ENCODE data around the gene PLEKHA5. TPM values are rescaled to one million over a fixed set of nuclear protein-coding genes. Genes with fewer than 3 reads are reported as not detected.
"Not testable (repeated sequence)": the region's sequence is repeated elsewhere in the genome, so short reads cannot be mapped to it uniquely, and the experiment has no call there.

PLEKHA5 gene
- total RNA-seq, 1 donor from 2014 or later: 2.6 TPM

DNA sequence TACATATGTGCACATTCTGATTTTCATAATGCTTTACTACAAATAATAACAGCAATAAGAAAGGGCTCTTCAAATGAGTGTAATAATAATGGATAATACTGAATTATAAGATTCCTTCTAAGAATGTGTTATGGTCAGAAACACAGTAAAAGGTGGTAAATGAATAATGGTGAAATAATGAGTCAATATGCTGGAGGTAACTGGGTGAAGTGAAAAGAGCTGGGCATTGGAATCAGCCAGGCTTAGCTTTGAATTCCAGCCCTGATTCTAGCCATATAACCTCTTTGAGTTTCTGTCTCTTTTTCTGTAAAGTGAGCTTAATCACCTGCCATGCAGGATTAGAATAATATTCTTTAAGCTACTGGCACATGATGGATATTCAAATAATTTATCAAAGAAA lies 39.1 kb downstream of the PLEKHA5 start:
- intact Hi-C loops (cut with micrococcal nuclease): no loop called here

DNA sequence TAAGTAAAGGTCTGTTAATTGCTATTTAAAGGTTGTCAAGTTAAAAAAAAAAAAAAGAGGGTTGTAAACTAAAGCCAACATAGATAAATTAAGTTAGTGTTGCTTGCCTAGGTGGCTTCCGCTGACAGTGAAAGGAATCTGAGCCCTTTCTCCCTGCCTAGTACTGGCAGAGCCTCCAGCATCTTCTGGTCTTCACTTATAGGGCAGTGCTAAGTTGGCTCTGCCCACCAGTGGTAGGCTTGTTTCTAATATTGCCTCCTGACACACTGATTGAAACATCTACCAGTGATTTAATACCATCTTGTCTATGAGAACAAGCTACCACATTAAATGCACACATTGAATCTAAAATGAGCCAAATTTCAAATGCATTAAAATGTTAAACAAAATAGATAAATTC lies 39.7 kb downstream of the PLEKHA5 start:
- intact Hi-C loops (cut with micrococcal nuclease): no loop called here

DNA sequence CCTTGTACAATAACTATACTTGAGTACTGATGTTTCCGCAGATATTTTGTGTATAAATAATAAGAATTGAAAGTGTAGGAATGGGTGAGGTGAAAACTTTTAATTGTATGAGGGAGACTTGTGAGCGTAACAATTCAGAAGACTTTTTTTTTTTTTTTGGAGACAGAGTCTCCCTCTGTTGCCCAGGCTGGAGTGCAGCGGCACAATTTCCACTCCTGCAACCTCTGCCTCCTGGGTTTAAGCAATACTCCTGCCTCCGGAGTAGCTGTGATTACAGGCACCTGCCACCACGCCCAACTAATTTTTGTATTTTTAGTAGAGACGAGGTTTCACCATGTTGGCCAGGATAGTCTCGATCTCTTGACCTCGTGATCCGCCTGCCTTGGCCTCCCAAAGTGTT lies 40.8 kb downstream of the PLEKHA5 start:
- intact Hi-C loops (cut with micrococcal nuclease): not testable (repeated sequence)

DNA sequence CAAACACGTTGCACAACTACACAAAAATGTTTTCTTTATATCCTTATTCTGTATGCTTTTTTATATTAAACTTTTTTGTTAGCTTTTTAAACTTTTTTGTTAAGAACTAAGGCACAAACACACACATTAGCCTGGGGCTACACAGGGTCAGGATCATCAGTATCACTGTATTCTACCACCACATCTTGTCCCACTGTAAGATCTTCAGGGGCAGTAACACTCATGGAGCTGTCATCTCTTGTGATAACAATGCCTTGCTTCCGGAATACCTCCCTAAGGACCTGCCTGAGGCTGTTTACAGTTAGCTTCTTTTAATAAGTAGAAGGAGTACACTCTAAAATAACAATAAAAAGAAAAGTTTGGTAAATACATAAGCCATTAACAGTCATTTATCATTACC lies 42.2 kb downstream of the PLEKHA5 start:
- intact Hi-C loops (cut with micrococcal nuclease): no loop called here

DNA sequence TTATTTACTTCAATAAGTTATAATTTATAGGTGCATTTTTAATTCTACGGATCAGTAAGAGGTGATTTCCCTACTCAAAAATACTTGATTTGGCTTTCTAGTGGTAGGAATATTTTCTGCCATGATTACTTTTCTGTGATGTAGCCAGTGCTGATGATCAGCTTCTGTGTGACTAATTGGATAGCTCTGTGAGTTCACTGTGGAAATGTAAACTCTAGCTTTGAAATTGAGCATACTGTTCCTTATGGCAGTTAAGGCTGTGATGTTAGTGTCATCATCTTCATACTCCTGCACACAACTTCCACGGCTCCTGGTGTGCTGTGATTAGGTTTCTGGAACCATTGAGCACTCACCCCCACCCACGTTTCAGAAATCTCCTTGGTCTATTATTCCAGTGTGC lies 48.2 kb downstream of the PLEKHA5 start:
- intact Hi-C loops (cut with micrococcal nuclease): no loop called here

DNA sequence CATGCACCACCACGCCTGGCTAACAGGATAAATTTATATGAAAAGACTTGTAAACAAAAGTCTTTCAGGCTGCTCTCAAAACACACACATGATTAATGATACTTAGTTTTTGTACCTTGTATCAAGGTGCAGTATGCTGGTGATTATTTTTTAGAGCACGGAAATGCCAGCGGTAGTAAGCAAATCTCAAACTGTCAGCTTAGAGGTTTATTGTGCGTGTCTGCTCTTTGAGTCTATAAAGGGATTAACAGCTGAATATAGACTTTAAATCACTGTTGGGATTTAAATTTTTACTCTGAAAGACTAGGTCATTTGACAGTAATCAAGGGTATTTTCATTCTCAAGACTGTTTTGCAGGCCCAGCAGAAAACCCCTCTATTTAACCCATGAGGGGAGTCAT lies 50.5 kb downstream of the PLEKHA5 start:
- intact Hi-C loops (cut with micrococcal nuclease): no loop called here

DNA sequence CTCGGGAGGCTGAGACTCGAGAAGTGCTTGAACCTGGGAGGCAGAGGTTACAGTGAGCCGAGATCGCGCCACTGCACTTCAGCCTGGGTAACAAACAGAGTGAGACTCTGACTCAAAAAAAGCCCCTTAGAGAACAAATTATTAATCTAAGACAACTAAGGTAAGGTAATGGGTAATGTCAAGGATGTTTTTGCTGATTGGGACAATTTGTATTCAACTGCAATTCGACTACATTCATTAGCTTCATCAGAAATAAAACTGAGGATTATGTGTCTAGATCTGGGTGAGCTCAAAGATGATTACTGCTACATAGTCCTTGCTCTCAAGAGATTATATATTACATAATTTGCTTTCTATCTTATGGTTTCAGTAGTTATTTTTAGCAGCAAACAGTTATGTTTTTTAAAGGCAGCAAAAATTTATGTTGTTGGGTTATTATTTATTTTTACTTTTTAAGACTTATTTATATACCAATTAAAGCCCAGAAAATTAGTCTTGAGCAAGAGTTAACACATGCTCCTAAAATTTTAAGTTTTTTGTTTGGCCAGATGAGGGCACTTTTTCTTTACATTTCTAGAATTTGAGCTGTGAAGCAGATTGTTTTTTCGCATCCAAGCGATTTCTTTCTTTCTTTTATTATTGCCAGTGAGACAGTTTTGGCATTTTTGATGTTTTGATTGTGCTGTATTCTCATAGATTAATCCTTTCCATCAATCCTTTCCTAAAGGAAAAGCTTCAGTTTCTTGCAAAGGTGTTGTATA lies 52.3 kb downstream of the PLEKHA5 start:
- intact Hi-C loops (cut with micrococcal nuclease): loop anchor here (1.0 kb wide), 1 partner anchor 106 kb away; no protein-coding TSS in a partner anchor

DNA sequence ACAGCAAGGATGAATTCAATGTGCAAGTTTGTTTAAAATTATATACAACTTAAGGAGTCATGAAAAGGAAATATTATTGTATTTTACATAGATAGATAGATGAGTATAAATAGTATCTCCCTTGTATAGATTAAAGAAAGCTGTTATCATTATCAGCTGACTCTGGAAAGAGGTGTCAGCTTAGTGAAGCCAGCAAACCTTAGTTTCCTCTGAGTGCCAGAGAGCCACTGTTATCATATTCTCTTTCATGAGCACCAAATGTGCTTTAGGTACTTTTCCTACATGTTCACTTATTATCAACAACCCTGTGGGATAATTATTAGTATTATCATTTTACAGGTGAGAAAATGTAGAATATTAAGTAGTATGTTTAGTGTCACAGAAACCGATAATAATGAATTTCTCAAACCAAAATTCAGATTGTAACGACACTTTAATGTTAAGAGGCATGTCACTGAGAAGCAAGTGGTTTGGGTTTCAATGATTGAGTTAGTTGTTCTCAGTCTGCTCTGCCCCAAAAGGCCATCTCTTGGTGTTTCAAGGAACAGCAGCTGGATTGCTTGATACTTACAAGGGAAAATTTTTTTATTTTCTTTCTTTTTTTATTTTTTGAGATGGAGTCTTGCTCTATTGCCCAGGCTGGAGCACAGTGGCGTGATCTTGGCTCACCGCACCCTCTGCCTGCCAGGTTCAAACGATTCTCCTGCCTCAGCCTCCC lies 53.7 kb downstream of the PLEKHA5 start:
- intact Hi-C loops (cut with micrococcal nuclease): no loop called here

DNA sequence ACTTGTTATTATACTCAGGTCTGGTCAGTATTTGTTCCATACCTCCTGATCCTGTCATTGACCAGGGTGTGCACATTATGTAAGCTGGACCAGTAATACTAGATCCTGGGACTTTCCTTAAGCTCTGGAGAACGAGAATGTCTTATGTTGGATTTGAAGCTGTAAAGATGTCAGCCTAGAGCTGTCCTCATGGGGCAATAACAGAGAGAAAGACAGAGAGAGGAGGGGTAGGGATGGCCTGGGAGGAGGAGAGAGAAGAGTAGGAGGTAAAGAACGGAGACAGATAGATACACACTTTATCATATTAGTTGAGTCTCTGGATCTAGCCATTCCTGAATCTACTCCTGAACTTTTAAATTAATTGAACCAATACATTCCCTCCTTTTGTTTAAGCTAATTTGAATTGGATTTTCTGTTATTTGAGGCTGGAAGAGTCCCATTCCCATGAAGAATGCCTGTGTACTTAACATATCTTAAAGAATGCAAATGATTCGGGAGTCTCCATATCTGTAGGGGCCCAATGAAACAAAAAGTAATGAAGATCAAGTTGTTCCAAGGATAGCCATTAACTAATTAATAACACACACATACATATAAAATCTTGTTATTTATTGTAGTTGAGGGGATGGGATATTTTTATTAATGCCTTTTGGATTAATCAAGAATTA lies 55.9 kb downstream of the PLEKHA5 start:
- intact Hi-C loops (cut with micrococcal nuclease): loop anchor here (5.0 kb wide), 1 partner anchor 1028 kb away; no protein-coding TSS in a partner anchor

DNA sequence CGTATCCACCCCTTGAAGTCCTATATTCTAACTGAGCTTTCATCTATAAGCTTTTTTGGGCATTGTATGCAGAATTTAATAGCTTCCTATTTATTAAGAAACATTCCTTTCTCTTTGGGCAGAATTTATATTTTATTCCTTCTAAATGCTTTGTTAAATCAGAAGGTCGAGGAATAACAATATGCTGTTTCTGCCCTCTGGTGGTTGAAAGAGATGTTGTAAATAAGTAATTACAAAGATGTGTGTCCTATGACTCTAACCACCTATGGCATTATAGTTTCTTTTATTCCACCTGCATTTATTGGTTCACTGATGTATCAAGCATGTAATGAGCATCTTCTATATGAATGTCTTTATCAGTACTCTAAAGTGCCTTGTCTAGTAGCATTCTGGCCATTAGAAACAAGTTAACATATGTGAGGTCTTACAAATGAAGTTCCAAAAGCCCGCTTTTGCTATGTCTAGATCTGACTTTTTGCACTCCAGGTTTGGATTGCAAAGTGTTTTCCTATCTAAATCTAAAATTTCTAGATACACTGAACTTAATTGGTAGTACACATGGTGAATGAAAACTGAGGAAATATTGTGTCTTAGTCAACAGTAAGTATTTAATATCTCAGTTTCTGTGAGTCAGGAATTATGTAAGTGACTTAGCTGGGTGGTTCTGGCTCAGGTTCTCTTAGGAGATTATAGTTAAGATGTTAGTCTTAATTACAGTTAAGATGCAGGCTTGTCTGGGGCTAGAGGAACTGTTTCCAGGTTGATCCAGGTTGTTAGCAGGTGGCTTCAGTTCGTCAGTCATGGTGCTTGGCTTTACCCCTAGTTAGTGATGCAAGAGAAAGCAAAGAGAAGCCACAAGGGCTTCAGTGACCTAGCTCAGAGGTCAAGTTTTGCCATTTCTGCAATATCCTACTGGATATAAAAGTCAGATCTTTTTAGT lies 57.5 kb downstream of the PLEKHA5 start:
- intact Hi-C loops (cut with micrococcal nuclease): loop anchor here (1.0 to 5.0 kb wide), 5 partner anchors 326 to 1047 kb away; no protein-coding TSS in a partner anchor

DNA sequence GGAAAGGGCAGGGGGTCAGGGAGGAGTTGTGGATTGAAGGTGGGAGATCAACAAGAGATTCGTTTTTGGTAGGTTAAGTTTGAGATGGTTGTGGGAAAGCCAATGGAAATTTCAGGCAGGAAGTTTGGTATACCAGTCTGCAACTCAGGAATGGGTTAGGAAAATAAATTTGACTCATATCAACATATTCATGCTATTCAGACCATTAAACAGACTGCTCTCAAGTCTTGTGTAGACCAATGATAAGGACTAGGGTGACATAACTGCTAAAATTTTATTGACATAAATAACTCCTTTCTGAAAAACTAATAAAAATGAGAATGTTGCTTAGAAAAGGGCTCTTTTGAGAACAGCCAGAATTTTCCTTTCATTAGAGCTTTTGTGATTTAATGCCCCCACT lies 60.0 kb downstream of the PLEKHA5 start:
- intact Hi-C loops (cut with micrococcal nuclease): loop anchor here (5.0 kb wide), 1 partner anchor 1032 kb away; no protein-coding TSS in a partner anchor

DNA sequence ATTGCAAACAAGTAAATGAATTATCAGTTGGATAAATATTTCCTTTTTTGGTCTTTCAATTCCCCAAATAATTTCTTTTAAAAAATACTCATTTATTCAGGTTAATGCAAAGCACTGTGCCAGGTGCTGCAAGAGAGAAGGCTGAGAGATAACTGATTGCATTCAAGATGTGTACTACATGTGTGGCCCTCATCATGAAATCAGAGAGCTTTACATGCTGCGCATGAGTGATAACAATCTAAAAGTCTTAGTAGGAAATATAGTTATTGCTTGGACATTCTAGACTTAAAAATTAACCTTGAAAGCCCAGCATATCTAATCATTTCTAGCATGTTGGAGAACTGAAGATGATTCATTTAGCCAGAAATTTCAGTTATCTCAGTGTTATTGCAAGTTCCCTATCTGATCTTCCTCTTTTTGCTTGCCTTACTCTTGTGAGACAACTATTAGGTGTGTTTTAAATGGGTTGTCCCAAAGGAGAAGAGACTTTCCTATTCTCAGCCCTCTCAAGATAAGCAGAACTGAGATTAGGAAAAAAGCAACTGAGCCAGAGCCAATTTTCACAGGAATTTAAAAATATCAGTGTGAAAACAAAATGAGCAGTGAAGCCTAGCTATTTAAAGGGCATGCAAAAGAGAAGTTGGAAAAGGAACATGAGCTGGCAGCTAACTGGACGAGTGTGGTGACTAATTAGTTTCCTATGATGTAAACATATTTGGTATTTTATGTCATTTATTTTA lies 60.9 kb downstream of the PLEKHA5 start:
- intact Hi-C loops (cut with micrococcal nuclease): no loop called here

DNA sequence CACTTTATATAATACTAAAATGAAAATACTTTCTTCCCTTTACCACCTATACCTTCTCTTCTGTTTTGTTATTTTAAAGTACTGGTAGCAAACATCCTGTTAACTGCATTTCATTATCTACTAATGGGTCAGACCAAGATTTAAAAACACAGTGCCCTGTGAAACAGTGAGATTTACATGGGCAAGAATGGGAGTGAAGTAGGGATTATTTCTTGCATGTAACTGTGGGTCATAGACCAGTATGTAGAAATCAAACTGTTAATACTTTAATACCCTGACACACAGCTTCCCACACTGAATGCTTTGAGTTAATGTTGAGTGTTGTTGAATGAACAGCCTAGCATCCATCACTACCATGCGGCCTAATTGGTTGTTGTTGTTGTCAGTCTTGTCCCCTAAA lies 61.6 kb downstream of the PLEKHA5 start:
- intact Hi-C loops (cut with micrococcal nuclease): no loop called here

DNA sequence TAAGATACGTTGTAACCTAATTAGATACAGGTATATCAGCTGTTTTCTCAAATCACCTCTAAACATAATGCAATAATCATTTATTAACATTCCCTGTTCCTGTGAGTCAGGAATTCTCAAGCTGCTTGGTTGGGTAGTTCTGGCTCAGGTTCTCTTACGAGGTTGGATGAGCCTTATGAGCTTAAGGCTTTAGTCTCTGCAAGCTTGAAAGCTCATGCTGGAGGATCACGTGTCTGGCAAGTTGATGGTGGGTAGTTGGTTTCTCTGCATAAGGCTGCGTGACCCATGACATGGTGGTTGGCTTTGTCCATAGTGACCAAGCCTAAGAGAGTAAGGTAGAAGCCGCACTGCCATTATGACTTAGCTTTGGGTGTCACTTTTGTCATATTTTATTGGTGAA lies 62.0 kb downstream of the PLEKHA5 start:
- intact Hi-C loops (cut with micrococcal nuclease): no loop called here

DNA sequence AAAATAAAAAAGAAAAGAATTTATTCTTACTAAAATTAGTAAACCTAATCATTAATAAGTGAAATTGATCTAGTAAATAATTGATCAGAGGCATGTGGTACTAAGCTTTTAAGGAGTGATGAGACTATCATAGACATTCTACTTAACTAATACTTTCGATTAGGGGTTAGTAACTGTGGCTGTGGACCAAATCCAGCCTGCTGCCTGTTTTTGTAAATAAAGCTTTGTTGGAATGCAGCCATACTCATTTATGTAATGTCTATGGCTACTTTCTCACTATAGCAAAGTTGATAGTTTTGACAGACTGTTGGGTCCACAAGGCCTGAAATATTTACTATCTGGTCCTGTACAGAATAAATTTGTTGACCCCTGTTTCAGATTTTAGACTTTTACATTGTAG lies 63.2 kb downstream of the PLEKHA5 start:
- intact Hi-C loops (cut with micrococcal nuclease): no loop called here

DNA sequence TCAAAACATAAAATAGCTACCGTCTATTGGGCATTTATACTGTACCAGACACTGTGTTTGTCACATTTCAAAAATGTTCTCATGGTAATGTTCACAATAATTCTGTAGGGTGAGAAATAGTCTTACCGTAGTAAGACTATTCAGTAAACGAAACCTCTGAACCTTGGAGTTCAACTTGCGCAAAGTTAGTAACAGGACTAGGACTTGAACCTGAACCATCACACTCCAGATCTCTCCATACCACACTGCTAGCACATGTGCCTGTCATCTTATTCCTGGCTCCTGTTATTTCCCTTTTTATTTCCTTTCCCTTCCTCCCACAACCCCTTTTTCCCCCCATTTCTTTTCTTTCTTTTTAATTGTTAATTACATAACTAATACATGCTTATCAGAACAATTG lies 65.4 kb downstream of the PLEKHA5 start:
- intact Hi-C loops (cut with micrococcal nuclease): no loop called here

DNA sequence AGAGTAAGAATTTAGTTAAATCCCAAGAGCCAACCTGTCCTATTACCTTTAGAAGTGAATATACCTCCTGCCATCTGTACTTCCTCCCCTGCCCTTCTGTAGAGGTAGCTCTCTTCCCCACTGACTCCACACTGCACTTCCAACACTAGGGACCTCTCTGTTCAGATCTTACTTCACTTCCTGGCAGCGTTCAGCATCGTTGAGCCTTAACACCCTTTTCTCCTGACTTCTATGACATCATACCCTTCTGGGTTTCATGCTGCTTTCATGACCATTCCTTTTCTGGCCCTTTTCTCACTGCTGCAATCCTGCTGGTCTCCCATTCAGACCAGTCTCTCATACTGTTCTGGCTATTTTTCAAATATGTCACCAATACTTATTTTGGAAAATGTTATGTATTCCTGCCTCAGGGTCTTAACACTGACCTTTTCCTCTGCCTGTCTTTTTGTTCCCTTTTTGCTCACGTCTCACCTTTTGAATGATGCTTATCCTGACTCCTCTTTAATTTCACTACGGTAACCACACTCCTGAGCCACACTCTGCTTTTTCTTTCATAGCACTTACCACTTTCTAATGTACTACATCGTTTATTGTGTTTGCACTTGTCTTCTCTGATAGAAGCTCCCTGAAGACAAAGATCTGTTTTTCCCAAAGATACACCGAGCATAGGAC lies 67.6 kb downstream of the PLEKHA5 start:
- intact Hi-C loops (cut with micrococcal nuclease): no loop called here

DNA sequence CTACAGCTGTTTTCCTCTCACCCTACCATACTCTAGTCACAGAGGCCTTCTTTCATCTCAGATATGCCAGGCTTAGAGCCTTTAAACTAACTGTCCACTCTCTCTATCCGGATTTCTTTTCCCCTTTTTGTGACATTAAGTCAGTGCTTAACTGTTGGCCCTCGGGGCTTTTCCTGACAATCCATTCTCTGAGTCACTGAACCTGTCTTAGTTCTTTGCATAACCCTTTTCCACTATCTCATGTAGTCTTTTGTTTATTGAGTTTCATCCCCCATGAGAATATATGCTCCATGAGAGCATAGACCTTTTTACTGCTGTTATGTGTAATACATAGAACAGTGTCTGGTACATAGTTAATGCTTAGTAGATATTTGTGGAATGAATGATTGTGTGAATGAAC lies 68.7 kb downstream of the PLEKHA5 start:
- intact Hi-C loops (cut with micrococcal nuclease): no loop called here

DNA sequence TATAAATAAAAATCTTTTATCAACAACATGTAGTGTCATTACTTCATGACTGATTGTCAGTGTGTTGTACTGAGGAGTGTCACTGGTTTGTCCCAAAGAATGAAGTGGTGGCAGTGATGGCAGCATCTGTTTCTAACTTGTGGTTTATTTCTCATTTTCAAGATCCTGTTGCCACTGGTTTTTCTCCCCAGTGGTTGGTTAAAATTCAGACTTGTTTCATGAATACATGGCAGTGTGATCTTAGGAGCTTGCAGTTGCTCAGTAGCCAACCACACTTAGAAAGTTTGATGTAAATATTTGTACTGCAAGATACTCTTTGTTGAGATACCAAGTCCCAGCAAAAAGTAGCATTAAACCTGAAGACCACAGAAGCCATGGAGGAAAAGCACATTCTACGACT lies 69.8 kb downstream of the PLEKHA5 start:
- intact Hi-C loops (cut with micrococcal nuclease): no loop called here

DNA sequence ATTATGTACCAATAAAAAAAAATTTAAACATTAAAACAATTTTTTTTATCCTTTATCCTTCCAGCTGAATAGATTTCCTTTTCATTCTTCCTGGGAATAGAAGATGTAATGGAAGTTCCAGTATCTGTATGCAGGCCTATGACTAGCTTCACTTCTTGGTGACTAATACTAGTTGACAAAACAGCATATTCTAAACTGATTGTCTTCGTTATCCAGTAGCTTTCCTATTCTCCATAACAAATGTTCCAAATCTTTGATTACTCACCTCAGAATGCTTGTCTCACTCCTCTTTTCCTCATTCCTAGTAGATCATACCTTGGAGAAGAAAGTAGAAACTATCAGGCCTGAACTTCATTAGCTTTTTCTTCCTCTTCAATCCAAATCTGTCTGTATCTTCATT lies 70.7 kb downstream of the PLEKHA5 start:
- intact Hi-C loops (cut with micrococcal nuclease): no loop called here
